NB4 (cell line): ENCODE data around the gene CLEC4C.

Source experiments
- DNase-seq: peaks from one replicate; pipeline ENCODE4 v3.0.0; 2010; ENCODE audit warnings: low read depth
- H3K4me3 ChIP-seq: one replicate; pipeline ENCODE4 v1.5.1; 2011; ENCODE audit warnings: mild to moderate bottlenecking, low read depth, low read length, moderate library complexity
- MYC ChIP-seq: IDR thresholded peaks from 2 replicates; pipeline ENCODE4 v1.6.1; 2011; ENCODE audit warnings: low read depth, low read length
- POLR2A ChIP-seq: IDR thresholded peaks from 2 replicates; pipeline ENCODE4 v1.6.1; 2011; ENCODE audit warnings: mild to moderate bottlenecking; ENCODE audit not compliant: insufficient read length; ENCODE audit errors: extremely low read depth
- TF ChIP-seq, protein P1 (sequence below): IDR thresholded peaks from one replicate; pipeline ENCODE4 v1.5.1; 2012; ENCODE audit warnings: low read depth, low read length
- TF ChIP-seq, protein P2 (sequence below): IDR thresholded peaks from 2 replicates; pipeline ENCODE4 v1.6.1; 2011; ENCODE audit warnings: low read depth, low read length

CLEC4C gene

DNA sequence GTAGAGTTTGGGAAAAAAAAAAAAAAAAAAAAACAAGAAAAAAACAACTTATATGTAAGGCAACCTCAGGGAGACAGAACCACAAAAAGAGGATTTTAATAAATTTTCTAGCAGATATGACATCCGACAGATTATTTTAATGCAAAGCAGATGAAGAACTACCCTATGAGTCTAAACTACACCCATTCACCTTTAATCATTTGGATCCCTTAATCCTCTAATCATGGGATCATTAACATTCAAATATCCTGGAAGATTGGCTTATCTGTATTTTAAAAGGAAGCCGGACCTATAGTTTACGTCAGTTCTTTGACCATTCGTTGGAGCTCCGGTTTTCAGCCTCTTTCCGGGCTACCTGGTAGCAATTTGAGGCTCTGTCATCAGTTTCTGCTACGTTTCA lies 36.0 kb downstream of the CLEC4C start, which contains the start of gene DPPA3:
TSS of gene DPPA3 (plus strand) at position 301 of the 400 bp plus-strand sequence. CDS start 138 bp downstream, outside the sequence.
- TF ChIP-seq POLR2A (no peak), MYC (no peak)
- TF ChIP-seq, protein P1, sequence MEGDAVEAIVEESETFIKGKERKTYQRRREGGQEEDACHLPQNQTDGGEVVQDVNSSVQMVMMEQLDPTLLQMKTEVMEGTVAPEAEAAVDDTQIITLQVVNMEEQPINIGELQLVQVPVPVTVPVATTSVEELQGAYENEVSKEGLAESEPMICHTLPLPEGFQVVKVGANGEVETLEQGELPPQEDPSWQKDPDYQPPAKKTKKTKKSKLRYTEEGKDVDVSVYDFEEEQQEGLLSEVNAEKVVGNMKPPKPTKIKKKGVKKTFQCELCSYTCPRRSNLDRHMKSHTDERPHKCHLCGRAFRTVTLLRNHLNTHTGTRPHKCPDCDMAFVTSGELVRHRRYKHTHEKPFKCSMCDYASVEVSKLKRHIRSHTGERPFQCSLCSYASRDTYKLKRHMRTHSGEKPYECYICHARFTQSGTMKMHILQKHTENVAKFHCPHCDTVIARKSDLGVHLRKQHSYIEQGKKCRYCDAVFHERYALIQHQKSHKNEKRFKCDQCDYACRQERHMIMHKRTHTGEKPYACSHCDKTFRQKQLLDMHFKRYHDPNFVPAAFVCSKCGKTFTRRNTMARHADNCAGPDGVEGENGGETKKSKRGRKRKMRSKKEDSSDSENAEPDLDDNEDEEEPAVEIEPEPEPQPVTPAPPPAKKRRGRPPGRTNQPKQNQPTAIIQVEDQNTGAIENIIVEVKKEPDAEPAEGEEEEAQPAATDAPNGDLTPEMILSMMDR = no peak
- TF ChIP-seq, protein P2, sequence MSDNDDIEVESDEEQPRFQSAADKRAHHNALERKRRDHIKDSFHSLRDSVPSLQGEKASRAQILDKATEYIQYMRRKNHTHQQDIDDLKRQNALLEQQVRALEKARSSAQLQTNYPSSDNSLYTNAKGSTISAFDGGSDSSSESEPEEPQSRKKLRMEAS = no peak
- H3K4me3 ChIP-seq = no peak within 1 kb of the TSS
- DNase-seq = no peak

DNA sequence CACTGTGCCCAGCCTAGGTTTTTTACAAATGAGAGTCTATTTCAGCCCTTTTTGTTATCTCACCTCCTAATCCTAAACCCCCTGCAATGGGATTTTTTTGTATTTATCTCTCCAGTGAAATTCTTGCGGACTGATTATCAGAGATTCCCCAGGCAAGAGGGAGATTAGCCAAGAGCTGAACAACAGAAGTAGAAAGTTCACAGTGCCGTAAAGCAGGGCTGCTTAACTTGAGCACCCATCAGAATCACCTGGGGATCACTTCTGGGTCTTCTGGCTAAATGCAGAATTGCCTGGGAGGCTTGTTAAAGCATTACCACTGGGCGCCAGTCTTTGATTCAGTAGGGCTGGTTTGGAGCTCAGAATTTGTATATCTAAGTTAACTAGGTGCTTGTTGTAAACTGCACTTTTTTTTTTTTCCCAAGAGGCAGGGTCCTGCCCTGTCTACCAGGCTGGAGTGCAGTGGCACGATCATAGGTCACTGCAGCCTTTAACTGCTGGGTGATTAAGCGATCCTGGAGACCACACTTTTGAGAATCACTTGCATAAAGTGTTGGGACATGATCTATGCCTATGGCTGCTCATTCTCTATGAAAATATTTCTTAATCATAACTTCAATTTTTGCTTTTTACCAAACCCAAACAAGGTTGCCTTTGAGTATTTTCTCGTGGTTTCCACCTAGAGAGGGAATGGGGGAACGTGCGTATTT lies 37.1 kb downstream of the CLEC4C start:
- no peak overlapping the region for H3K4me3 ChIP-seq

DNA sequence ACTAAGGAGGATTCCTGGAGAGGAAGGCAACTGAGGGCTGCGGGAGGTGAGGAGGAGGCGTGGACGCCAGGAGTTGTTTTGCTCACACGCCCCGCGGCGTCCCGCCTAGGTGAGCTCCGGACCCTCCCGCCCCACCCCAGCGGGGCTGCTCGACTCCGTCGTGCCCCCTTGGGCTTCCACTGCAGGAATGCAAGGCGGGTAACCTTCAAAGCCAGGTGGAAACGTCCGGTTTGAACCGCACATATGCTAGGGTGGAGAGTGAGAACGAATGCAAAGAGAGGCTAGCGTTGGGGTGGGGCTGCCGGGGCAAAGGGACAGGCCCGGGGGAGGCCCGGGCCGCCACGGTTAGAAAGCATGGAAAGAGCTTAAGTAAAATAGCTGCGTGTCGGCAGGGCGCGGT lies 41.3 kb downstream of the CLEC4C start:
- H3K4me3 ChIP-seq = no peak overlapping the region
- no peak for DNase-seq
- TF ChIP-seq, protein P2 = no peak
- TF ChIP-seq POLR2A (no peak), MYC (no peak)
- TF ChIP-seq, protein P1 = no peak

More for the DNA sequence above, 37.1 kb downstream of the CLEC4C start:
- TF ChIP-seq, protein P1 = no peak
- TF ChIP-seq POLR2A (no peak), MYC (no peak)
- TF ChIP-seq, protein P2 = no peak
- no peak for DNase-seq

DNA sequence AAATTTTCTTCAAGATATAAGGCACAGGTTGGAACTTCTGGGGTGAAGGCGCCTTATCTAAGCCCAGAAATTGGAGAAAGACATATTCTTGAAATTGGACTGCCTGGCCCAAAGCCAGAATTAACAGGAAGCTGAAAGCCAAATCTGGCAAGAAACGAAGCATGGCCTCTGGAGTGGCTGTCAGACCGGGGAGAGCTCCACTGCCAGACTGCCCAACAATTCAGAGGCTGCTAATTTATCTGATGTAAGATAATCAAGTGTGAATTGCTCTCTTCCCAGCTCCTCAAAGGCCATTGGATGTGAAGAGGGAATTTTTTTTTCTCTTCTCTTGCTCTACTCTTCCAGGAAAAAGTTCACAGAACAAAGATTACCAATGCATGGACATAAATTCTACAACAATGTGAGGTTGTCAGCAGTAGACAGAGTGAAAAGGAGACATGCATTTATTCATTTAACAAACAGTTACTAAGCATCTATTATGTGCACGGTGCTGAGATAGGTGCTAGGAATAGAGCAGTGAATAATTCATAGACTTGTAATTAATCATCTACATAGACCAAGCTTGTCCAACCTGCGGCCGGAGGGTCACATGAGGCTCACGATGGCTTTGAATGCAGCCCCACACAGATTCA lies 51.5 kb downstream of the CLEC4C start, which contains the start of gene GDF3:
TSS of gene GDF3 (minus strand) at position 210 of the 632 bp plus-strand sequence. CDS start at position 163, 47 bp downstream.
- no peak within 1 kb of the TSS for H3K4me3 ChIP-seq
- TF ChIP-seq, protein P2 = no peak
- TF ChIP-seq POLR2A (no peak), MYC (no peak)
- TF ChIP-seq, protein P1 = no peak
- no peak for DNase-seq

DNA sequence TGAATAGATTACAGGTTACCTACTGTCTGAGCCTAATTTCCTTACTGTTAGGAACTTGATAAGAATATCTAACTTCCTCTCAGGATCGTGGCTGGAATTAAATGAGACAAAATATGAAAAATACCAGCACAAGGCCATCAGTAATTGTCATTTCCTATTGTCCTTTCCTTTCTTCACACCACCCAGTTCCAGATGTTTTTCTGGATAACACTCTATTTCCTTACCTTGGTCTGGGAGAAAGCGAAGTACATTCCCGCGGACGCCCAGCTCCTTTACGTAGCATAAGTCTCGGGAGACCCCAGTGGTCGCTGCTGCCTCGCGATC lies 52.0 kb downstream of the CLEC4C start:
- no peak overlapping the region for H3K4me3 ChIP-seq
- no peak for DNase-seq
- TF ChIP-seq POLR2A (no peak), MYC (no peak)
- TF ChIP-seq, protein P2 = no peak
- TF ChIP-seq, protein P1 = no peak
